H9 (cell line): ENCODE data around the gene HIPK3. TPM values are rescaled to one million over a fixed set of nuclear protein-coding genes. Genes with fewer than 3 reads are reported as not detected.

ENCODE experiments used
- DNase-seq: peaks from one replicate; pipeline ENCODE4 v3.0.0-alpha.2; 2017
- H2AFZ ChIP-seq: one replicate; pipeline ENCODE4 v1.6.1; 2013; ENCODE audit warnings: mild to moderate bottlenecking, low read length, control low read depth, moderate library complexity
- H2AK5ac ChIP-seq: 2 replicates; pipeline ENCODE4 v1.6.1; 2013; ENCODE audit warnings: low read length, control low read depth, mixed read lengths; ENCODE audit not compliant: insufficient read length
- H2BK120ac ChIP-seq: one replicate; pipeline ENCODE4 v1.6.1; 2013; ENCODE audit warnings: low read depth, mild to moderate bottlenecking, low read length, control low read depth, inconsistent platforms; ENCODE audit not compliant: poor library complexity, severe bottlenecking
- H2BK12ac ChIP-seq: 2 replicates; pipeline ENCODE4 v1.6.1; 2013; ENCODE audit warnings: low read length, control low read depth, mixed read lengths, low read depth; ENCODE audit not compliant: insufficient read length
- H2BK15ac ChIP-seq: 2 replicates; pipeline ENCODE4 v1.6.1; 2013; ENCODE audit warnings: low read depth, low read length, control low read depth
- H2BK20ac ChIP-seq: one replicate; pipeline ENCODE4 v1.6.1; 2013; ENCODE audit warnings: low read depth, mild to moderate bottlenecking, low read length, control low read depth, inconsistent platforms; ENCODE audit not compliant: poor library complexity, severe bottlenecking
- H2BK5ac ChIP-seq: 2 replicates; pipeline ENCODE4 v1.6.1; 2013; ENCODE audit warnings: low read length, control low read depth, mixed read lengths; ENCODE audit not compliant: insufficient read length
- H3K14ac ChIP-seq: 2 replicates; pipeline ENCODE4 v1.6.1; 2013; ENCODE audit warnings: low read length, control low read depth; ENCODE audit not compliant: insufficient read depth
- H3K18ac ChIP-seq: 2 replicates; pipeline ENCODE4 v1.6.1; 2013; ENCODE audit warnings: low read depth, mild to moderate bottlenecking, mixed read lengths, low read length, control low read depth; ENCODE audit not compliant: insufficient read length
- H3K23ac ChIP-seq: 2 replicates; pipeline ENCODE4 v1.6.1; 2013; ENCODE audit warnings: low read length, control low read depth, mixed read lengths, low read depth; ENCODE audit not compliant: insufficient read length
- H3K23me2 ChIP-seq: 2 replicates; pipeline ENCODE4 v1.6.1; 2013; ENCODE audit warnings: low read depth, mild to moderate bottlenecking, mixed read lengths, low read length, control low read depth; ENCODE audit not compliant: insufficient read length, poor library complexity, severe bottlenecking
- H3K27ac ChIP-seq: 2 replicates; pipeline ENCODE4 v1.5.1; 2013; ENCODE audit warnings: low read length, control low read depth, mixed read lengths, low read depth; ENCODE audit not compliant: insufficient read length
- H3K27me3 ChIP-seq: 2 replicates; pipeline ENCODE4 v1.6.1; 2013; ENCODE audit warnings: low read length, control low read depth, inconsistent platforms; ENCODE audit not compliant: insufficient read depth
- H3K4ac ChIP-seq: 2 replicates; pipeline ENCODE4 v1.6.1; 2013; ENCODE audit warnings: low read depth, mild to moderate bottlenecking, control low read depth, inconsistent platforms, low read length, moderate library complexity
- H3K4me1 ChIP-seq: 2 replicates; pipeline ENCODE4 v1.6.1; 2013; ENCODE audit warnings: low read length, control low read depth, inconsistent platforms; ENCODE audit not compliant: insufficient read depth
- H3K4me2 ChIP-seq: 2 replicates; pipeline ENCODE4 v1.6.1; 2013; ENCODE audit warnings: low read length, control low read depth, mixed read lengths; ENCODE audit not compliant: insufficient read length, insufficient read depth
- H3K56ac ChIP-seq: 2 replicates; pipeline ENCODE4 v1.6.1; 2013; ENCODE audit warnings: low read depth, mild to moderate bottlenecking, mixed read lengths, low read length, control low read depth; ENCODE audit not compliant: insufficient read length
- H3K79me1 ChIP-seq: 2 replicates; pipeline ENCODE4 v1.6.1; 2013; ENCODE audit warnings: low read depth, mild to moderate bottlenecking, moderate library complexity, low read length, control low read depth, inconsistent platforms; ENCODE audit not compliant: insufficient read depth, poor library complexity, severe bottlenecking
- H3K79me2 ChIP-seq: 2 replicates; pipeline ENCODE4 v1.6.1; 2013; ENCODE audit warnings: low read length, control low read depth, inconsistent platforms; ENCODE audit not compliant: insufficient read depth
- H3K9ac ChIP-seq: 2 replicates; pipeline ENCODE4 v1.6.1; 2013; ENCODE audit warnings: low read length, control low read depth, mixed read lengths; ENCODE audit not compliant: insufficient read length; ENCODE audit errors: extremely low read depth
- H3K9me3 ChIP-seq: one replicate; pipeline ENCODE4 v1.6.1; 2013; ENCODE audit warnings: low read depth, low read length, inconsistent platforms; ENCODE audit not compliant: control insufficient read depth
- H3T11ph ChIP-seq: one replicate; pipeline ENCODE4 v1.6.1; 2013; ENCODE audit warnings: mild to moderate bottlenecking, low read length, control low read depth, inconsistent platforms
- H4K20me1 ChIP-seq: one replicate; pipeline ENCODE4 v1.6.1; 2013; ENCODE audit not compliant: control insufficient read depth, insufficient read length, insufficient read depth
- H4K5ac ChIP-seq: 2 replicates; pipeline ENCODE4 v1.6.1; 2013; ENCODE audit warnings: low read depth, mild to moderate bottlenecking, mixed read lengths, low read length, control low read depth; ENCODE audit not compliant: insufficient read length
- H4K8ac ChIP-seq: replicated peaks from 2 replicates; pipeline ENCODE4 v1.6.1; 2013; ENCODE audit warnings: low read length, control low read depth, mixed read lengths, low read depth; ENCODE audit not compliant: insufficient read length
- H4K91ac ChIP-seq: 2 replicates; pipeline ENCODE4 v1.6.1; 2013; ENCODE audit warnings: low read depth, mild to moderate bottlenecking, moderate library complexity, mixed read lengths, low read length, control low read depth; ENCODE audit not compliant: insufficient read length
- H3K27ac Mint-ChIP-seq, 3 experiments: 2 replicates in 2 of 3; 3 replicates in 1 of 3; pipeline ENCODE4 v1.8.0; 2020 to 2021; ENCODE audit warnings: mixed read lengths in 3 of 3, mild to moderate bottlenecking in 1 of 3, moderate library complexity in 1 of 3
- H3K27me3 Mint-ChIP-seq: 2 replicates; pipeline ENCODE4 v1.8.0; 2021; ENCODE audit warnings: low read depth, mild to moderate bottlenecking, moderate library complexity, mixed read lengths
- H3K36me3 Mint-ChIP-seq, 3 experiments: 2 replicates in 2 of 3; 3 replicates in 1 of 3; pipeline ENCODE4 v1.8.0; 2020 to 2021; ENCODE audit warnings: low read depth in 3 of 3, mixed read lengths in 3 of 3; ENCODE audit not compliant: insufficient read depth in 1 of 3
- H3K4me1 Mint-ChIP-seq, 2 experiments: 2 replicates each; pipeline ENCODE4 v1.8.0; 2020; ENCODE audit warnings: mixed read lengths in 2 of 2
- H3K4me3 Mint-ChIP-seq, 2 experiments: 2 replicates in 1 of 2; 3 replicates in 1 of 2; pipeline ENCODE4 v1.8.0; 2020 to 2021; ENCODE audit warnings: mild to moderate bottlenecking in 2 of 2, mixed read lengths in 2 of 2, moderate library complexity in 1 of 2
- H3K9me3 Mint-ChIP-seq, 2 experiments: 2 replicates in 1 of 2; 3 replicates in 1 of 2; pipeline ENCODE4 v1.8.0; 2020; ENCODE audit warnings: mild to moderate bottlenecking in 2 of 2, mixed read lengths in 2 of 2, moderate library complexity in 1 of 2
- CTCF ChIP-seq: fragments of 200-600 bp; sonication (generic); conservative IDR thresholded peaks from 3 replicates; pipeline ENCODE4 v1.8.0; 2021; ENCODE audit warnings: antibody characterized with exemption, mild to moderate bottlenecking
- WGBS: extraction: QIAGEN DNeasy Blood & Tissue Kit; methylation state at CpG from one replicate; pipeline ENCODE4 v1.1.7; 2013; ENCODE audit warnings: missing lambda C conversion rate, low lambda C conversion rate, mixed read lengths; ENCODE audit not compliant: insufficient read length; ENCODE audit errors: extremely low coverage; 5-methylcytosine and 5-hydroxymethylcytosine counted together
- total RNA-seq: library from RNA; stranded (reverse); gene quantifications from 2 replicates; pipeline ENCODE4 v1.2.1, GENCODE V29; 2021

Gene HIPK3
- total RNA-seq, 1 experiment from 2014 or later: 23.4 TPM

- H3K4me2 ChIP-seq: peak overlapping the region; percentile 52
Observed at GRCh38 chr11:33376331-33377310, 119.4 kb downstream of the HIPK3 start.

More at GRCh38 chr11:33376331-33377310, 119.4 kb downstream of the HIPK3 start:
- Mint-ChIP-seq H3K4me1 (peaks cover 16 to 26% of the 10 kb centered on the region in 2 experiments), H3K36me3 (no peaks in the 10 kb centered on the region), H3K27ac (no peak overlapping the region), H3K27me3 (peaks cover 61% of the 10 kb centered on the region), H3K9me3 (no peaks in the 10 kb centered on the region), H3K4me3 (peak overlapping the region; percentile 53 to 76)
- Histone ChIP-seq H3K4me1 (peaks cover 2% of the 10 kb centered on the region; the same call in 1 of the 2 replicates), H3K9ac (no peak overlapping the region), H3K4ac (no peak overlapping the region), H3T11ph (no peak overlapping the region), H3K79me1 (no peaks in the 10 kb centered on the region), H3K27me3 (peaks cover 7% of the 10 kb centered on the region; the same call in 1 of the 2 replicates), H4K20me1 (no peaks in the 10 kb centered on the region), H3K56ac (no peak overlapping the region), H2BK120ac (no peak overlapping the region), H3K18ac (no peak overlapping the region), H2AK5ac (no peak overlapping the region), H2BK12ac (no peak overlapping the region), H3K9me3 (no peaks in the 10 kb centered on the region), H3K23ac (no peak overlapping the region), H4K91ac (no peak overlapping the region), H2BK20ac (no peak overlapping the region), H4K5ac (no peak overlapping the region), H3K27ac (no peak overlapping the region), H4K8ac (no peak overlapping the region), H2BK5ac (no peak overlapping the region), H3K14ac (no peak overlapping the region), H3K79me2 (no peaks in the 10 kb centered on the region), H3K23me2 (no peaks in the 10 kb centered on the region), H2AFZ (no peak overlapping the region), H2BK15ac (no peak overlapping the region)
- TF ChIP-seq CTCF: no peak
- DNase-seq: peak; percentile 59
- no CpG with 5 or more reads among the region's 106 CpGs for WGBS
